GM12874 (cell line): ENCODE results near the gene NADK2.

Source experiments
- TF ChIP-seq, protein P1 (sequence below): IDR thresholded peaks from 2 replicates; pipeline ENCODE4 v1.5.1; 2011; ENCODE audit warnings: low read depth, mild to moderate bottlenecking, control low read depth, low read length, moderate library complexity; ENCODE audit not compliant: insufficient read depth

The NADK2 gene

DNA sequence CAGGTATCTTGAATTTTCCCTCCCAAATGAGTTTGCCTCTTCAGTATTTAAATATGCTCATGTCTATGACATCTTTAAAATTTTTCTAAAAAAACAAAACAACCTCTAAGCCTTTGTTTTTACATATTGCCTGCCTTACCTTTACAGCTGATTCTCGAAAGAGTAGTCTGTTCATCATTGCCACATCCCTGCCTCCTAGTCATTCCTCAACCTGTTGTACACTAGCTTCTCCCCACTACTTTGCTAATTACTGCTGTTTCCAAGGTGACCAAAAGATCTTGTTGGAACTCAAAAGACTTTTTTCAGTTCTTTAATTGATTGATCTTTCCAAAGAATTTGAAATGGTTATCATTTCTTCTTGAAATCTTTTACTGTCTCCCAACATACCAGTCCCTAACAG lies 1.9 kb upstream of the NADK2 start:
- TF ChIP-seq, protein P1, sequence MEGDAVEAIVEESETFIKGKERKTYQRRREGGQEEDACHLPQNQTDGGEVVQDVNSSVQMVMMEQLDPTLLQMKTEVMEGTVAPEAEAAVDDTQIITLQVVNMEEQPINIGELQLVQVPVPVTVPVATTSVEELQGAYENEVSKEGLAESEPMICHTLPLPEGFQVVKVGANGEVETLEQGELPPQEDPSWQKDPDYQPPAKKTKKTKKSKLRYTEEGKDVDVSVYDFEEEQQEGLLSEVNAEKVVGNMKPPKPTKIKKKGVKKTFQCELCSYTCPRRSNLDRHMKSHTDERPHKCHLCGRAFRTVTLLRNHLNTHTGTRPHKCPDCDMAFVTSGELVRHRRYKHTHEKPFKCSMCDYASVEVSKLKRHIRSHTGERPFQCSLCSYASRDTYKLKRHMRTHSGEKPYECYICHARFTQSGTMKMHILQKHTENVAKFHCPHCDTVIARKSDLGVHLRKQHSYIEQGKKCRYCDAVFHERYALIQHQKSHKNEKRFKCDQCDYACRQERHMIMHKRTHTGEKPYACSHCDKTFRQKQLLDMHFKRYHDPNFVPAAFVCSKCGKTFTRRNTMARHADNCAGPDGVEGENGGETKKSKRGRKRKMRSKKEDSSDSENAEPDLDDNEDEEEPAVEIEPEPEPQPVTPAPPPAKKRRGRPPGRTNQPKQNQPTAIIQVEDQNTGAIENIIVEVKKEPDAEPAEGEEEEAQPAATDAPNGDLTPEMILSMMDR, result no peak

- TF ChIP-seq, protein P1, result no peak
Observed at GRCh38 chr5:36242534-36243485, 1.1 kb upstream of the NADK2 start.

DNA sequence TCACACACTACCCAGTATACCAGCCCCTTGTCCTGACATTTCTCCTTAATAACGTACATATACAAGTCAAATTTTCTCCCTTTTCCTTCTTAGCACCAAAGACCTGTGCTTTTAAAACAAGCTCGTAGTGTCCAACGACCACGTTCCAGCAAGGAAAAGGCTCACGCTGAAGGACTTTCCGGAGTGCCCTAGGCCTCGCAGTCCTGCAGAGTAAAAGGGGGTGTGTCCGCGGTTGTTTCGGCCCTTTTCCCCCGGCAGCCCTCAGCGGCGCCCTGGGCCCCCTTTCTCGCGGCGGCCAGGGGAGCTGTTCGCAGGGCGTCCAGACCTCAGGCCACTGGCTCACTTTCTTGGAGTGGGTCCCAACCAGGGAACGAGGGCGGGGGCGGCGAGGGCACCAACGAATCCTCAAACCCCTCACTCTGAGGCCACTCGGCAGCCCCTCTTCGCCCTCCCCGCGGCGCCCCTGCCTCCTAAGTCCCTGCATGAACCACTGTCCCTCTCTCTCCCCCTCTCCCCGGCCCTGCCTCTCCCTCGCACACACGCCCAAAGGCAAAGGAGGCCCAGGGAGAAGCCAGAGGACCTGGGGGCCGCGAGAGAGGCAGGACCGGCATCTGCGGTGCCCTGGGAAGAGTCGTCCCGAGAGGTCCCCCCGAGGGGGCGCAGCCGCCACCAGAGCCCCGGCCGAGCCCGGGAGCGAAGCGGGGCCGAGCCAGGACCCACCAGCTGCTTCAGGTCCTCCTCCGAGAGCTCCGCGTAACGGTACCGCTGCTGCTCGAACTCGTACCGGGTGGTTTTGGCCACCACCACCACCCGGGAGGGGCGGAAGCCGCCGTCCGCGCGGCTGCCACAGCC lies 720 bp downstream of the NADK2 start:
- TF ChIP-seq, protein P1, result no peak

GRCh38 chr5:36239370-36240293 lies 2.1 kb downstream of the NADK2 start:
- TF ChIP-seq, protein P1, result no peak

GRCh38 chr5:36238502-36239295 lies 3.0 kb downstream of the NADK2 start:
- TF ChIP-seq, protein P1, result no peak

DNA sequence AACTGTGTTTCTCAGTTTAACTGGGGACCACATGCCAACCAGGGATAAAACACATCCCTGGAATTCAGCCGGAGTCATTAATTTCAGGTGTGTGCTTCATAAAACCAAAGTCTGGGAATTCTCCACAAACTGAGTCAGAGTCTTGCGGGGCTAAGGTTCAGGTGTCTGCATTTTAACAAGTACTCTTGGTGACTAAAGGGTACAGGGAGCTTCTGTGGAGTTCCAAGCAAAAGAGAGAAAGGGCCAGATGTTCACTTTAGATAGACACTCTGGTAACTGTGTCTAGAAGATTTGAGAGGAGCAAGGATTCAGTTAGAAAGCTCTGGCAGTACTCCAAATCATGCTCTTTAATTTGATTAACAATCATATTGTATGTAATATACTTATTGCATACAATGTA lies 4.0 kb downstream of the NADK2 start:
- TF ChIP-seq, protein P1, result no peak
